GM12878 (cell line): ENCODE data around the gene FOXP1. TPM values are rescaled to one million over a fixed set of nuclear protein-coding genes. Genes with fewer than 3 reads are reported as not detected.

Experiments used
- CEBPB ChIP-seq, 2 experiments: fragments of 150-350 bp in 1 of 2; IDR thresholded peaks; 2 replicates each; pipeline ENCODE4 v1.6.1; 2012 to 2014; ENCODE audit warnings: low read depth in 2 of 2, low read length in 2 of 2, borderline replicate concordance in 1 of 2, inconsistent platforms in 1 of 2
- E4F1 ChIP-seq: fragments of 450-650 bp; IDR thresholded peaks from 2 replicates; pipeline ENCODE4 v1.6.1; 2018; ENCODE audit warnings: borderline replicate concordance, mild to moderate bottlenecking; ENCODE audit not compliant: partially characterized antibody
- IKZF1 ChIP-seq: fragments of 450-650 bp; conservative IDR thresholded peaks from 2 replicates; pipeline ENCODE4 v1.6.1; 2017; ENCODE audit warnings: antibody characterized with exemption, mild to moderate bottlenecking
- MYB ChIP-seq: fragments of 150-350 bp; IDR thresholded peaks from 2 replicates; pipeline ENCODE4 v1.6.1; 2014; ENCODE audit warnings: mild to moderate bottlenecking, low read depth, low read length, borderline replicate concordance
- RAD51 ChIP-seq: fragments of 450-650 bp; IDR thresholded peaks from 2 replicates; pipeline ENCODE4 v1.6.1; 2016; ENCODE audit warnings: moderate library complexity, mild to moderate bottlenecking, inconsistent platforms
- TCF3 ChIP-seq: IDR thresholded peaks from 2 replicates; pipeline ENCODE4 v1.6.1; 2012; ENCODE audit warnings: low read depth, mild to moderate bottlenecking, low read length, borderline replicate concordance; ENCODE audit not compliant: insufficient read depth
- polyA plus RNA-seq, 11 experiments: library from polyadenylated mRNA; depleted of rRNA in 4 of 11; unstranded in 6 of 11; stranded (reverse) in 5 of 11; fragments of >200 nt; fragmentation: Nextera tagmentation in 4 of 11; fragmentation: Illumina TruSeq in 1 of 11; extraction: Ambion mirVana in 4 of 11; extraction: Trizol in 1 of 11; gene quantifications; 1 replicate in 1 of 11; 2 replicates in 10 of 11; pipeline versions ENCODE4 v1.2.1 to v1.2.3, GENCODE V29; 2011 to 2016; ENCODE audit warnings: inconsistent platforms in 2 of 11, missing spikeins in 2 of 11, low read depth in 1 of 11
- total RNA-seq, 4 experiments: library from RNA; depleted of rRNA in 3 of 4; stranded (reverse); fragments of >200 nt in 3 of 4; fragmentation: Illumina TruSeq in 1 of 4; extraction: Trizol in 1 of 4; gene quantifications; 2 replicates each; pipeline versions ENCODE4 v1.2.1 to v1.2.3, GENCODE V29; 2013 to 2021
- TF ChIP-seq, protein P1 (sequence below): fragments of 450-650 bp; IDR thresholded peaks from 2 replicates; pipeline ENCODE4 v1.6.1; 2016; ENCODE audit warnings: mild to moderate bottlenecking, moderate library complexity, borderline replicate concordance

Gene FOXP1
- total and polyA plus RNA-seq, 10 of the 15 experiments (the other 5 are each of a cell fraction or from before 2014, with no cell fraction given), result 0.05 to 1.6 (median 0.20) TPM; not detected in 1

DNA sequence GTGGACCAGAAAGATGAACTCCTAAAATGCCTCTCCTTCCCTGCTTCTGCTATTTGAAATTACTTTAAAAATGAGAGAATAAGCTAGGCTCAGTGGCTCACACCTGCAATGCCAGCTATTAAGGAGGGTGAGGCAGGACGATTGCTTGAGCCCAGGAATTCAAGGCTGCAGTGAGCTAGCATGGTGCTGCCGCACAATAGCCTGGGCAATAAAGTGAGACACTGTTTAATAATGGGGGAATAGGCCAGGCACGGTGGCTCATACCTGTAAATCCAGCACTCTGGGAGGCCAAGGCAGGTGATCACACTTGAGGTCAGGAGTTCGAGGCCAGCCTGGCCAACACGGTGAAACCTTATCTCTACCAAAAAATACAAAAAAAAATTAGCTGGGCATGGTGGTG is 271.1 kb downstream of the FOXP1 start (continued):
- TF ChIP-seq CEBPB (IDR thresholded peaks at IDR 0.05; ENCODE audit: borderline replicate concordance in 1 of 2, low read depth in 2 of 2, low read length in 2 of 2) (no peak), TCF3 (no peak), E4F1 (no peak), MYB (no peak), IKZF1 (no peak), RAD51 (no peak)
- TF ChIP-seq, protein P1, sequence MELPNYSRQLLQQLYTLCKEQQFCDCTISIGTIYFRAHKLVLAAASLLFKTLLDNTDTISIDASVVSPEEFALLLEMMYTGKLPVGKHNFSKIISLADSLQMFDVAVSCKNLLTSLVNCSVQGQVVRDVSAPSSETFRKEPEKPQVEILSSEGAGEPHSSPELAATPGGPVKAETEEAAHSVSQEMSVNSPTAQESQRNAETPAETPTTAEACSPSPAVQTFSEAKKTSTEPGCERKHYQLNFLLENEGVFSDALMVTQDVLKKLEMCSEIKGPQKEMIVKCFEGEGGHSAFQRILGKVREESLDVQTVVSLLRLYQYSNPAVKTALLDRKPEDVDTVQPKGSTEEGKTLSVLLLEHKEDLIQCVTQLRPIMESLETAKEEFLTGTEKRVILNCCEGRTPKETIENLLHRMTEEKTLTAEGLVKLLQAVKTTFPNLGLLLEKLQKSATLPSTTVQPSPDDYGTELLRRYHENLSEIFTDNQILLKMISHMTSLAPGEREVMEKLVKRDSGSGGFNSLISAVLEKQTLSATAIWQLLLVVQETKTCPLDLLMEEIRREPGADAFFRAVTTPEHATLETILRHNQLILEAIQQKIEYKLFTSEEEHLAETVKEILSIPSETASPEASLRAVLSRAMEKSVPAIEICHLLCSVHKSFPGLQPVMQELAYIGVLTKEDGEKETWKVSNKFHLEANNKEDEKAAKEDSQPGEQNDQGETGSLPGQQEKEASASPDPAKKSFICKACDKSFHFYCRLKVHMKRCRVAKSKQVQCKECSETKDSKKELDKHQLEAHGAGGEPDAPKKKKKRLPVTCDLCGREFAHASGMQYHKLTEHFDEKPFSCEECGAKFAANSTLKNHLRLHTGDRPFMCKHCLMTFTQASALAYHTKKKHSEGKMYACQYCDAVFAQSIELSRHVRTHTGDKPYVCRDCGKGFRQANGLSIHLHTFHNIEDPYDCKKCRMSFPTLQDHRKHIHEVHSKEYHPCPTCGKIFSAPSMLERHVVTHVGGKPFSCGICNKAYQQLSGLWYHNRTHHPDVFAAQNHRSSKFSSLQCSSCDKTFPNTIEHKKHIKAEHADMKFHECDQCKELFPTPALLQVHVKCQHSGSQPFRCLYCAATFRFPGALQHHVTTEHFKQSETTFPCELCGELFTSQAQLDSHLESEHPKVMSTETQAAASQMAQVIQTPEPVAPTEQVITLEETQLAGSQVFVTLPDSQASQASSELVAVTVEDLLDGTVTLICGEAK, result no peak
- TF ChIP-seq, all 136 proteins: peak for 0
